Globus pallidus (tissue), 1 donor: Measurements from ENCODE around the gene PDGFRA.

ENCODE experiments used
- DNase-seq: peaks from one replicate; pipeline ENCODE4 v3.0.0-alpha.2; 2015; ENCODE audit warnings: low spot score

The PDGFRA gene

GRCh38 chr4:54228961-54229501, at the start of gene PDGFRA:
TSS of gene PDGFRA (plus strand) at chr4:54229293. CDS start at chr4:54258769, 29,476 bp downstream.
- DNase-seq: no peak

- DNase-seq: no peak
Observed at GRCh38 chr4:54184581-54184980, 44.5 kb upstream of the PDGFRA start.

- DNase-seq: no peak
Observed at GRCh38 chr4:54185044-54185780, 43.9 kb upstream of the PDGFRA start.

GRCh38 chr4:54185866-54186265, 43.2 kb upstream of the PDGFRA start:
- no peak for DNase-seq

GRCh38 chr4:54186371-54186770, 42.7 kb upstream of the PDGFRA start:
- DNase-seq: no peak

GRCh38 chr4:54187148-54187547, 41.9 kb upstream of the PDGFRA start:
- peak; percentile 1 for DNase-seq

GRCh38 chr4:54189140-54189539, 40.0 kb upstream of the PDGFRA start:
- DNase-seq: no peak

GRCh38 chr4:54192811-54193210, 36.3 kb upstream of the PDGFRA start:
- no peak for DNase-seq

- DNase-seq: no peak
Observed at GRCh38 chr4:54197926-54198325, 31.2 kb upstream of the PDGFRA start.

- no peak for DNase-seq
Observed at GRCh38 chr4:54199919-54200318, 29.2 kb upstream of the PDGFRA start.

GRCh38 chr4:54209617-54210016, 19.5 kb upstream of the PDGFRA start:
- no peak for DNase-seq

GRCh38 chr4:54213001-54213400, 16.1 kb upstream of the PDGFRA start:
- DNase-seq: no peak

- DNase-seq: no peak
Observed at GRCh38 chr4:54213761-54214160, 15.3 kb upstream of the PDGFRA start.

- no peak for DNase-seq
Observed at GRCh38 chr4:54215379-54216077, 13.6 kb upstream of the PDGFRA start.

GRCh38 chr4:54217642-54218495, 11.2 kb upstream of the PDGFRA start:
- peak; percentile 69 for DNase-seq

- no peak for DNase-seq
Observed at GRCh38 chr4:54218736-54219135, 10.4 kb upstream of the PDGFRA start.

GRCh38 chr4:54224996-54225597, 4.0 kb upstream of the PDGFRA start:
- no peak for DNase-seq

GRCh38 chr4:54225598-54226403, 3.3 kb upstream of the PDGFRA start:
- DNase-seq: no peak

GRCh38 chr4:54226404-54227255, 2.5 kb upstream of the PDGFRA start:
- no peak for DNase-seq
